Fibroblast of skin of back (primary cell): Measurements from ENCODE around the gene SHOC2.
"Not testable (repeated sequence)": the region's sequence is repeated elsewhere in the genome, so short reads cannot be mapped to it uniquely, and the experiment has no call there.

Experiments used
- DNase-seq: peaks from one replicate; pipeline ENCODE4 v3.0.0-alpha.2; 2013

Gene SHOC2

GRCh38 chr10:110901954-110902819 is 17.2 kb upstream of the SHOC2 start:
- peak; percentile 54 for DNase-seq

- DNase-seq, result peak; percentile 12
Measured at GRCh38 chr10:110903280-110904278, 15.8 kb upstream of the SHOC2 start.

- peak; percentile 26 for DNase-seq
Measured at GRCh38 chr10:110910138-110910537, 9.3 kb upstream of the SHOC2 start.

GRCh38 chr10:110912374-110912773 is 7.0 kb upstream of the SHOC2 start:
- peak; percentile 92 for DNase-seq

- DNase-seq, result peak; percentile 8
Measured at GRCh38 chr10:110914431-110914830, 5.0 kb upstream of the SHOC2 start.

GRCh38 chr10:110915035-110915434 is 4.4 kb upstream of the SHOC2 start:
- DNase-seq, result no peak

GRCh38 chr10:110915600-110915999 is 3.8 kb upstream of the SHOC2 start:
- DNase-seq, result not testable (repeated sequence)

GRCh38 chr10:110916554-110917346 is 2.7 kb upstream of the SHOC2 start:
- DNase-seq, result peak; percentile 94

- peak; percentile 97 for DNase-seq
Measured at GRCh38 chr10:110918269-110918642, 1.1 kb upstream of the SHOC2 start.

GRCh38 chr10:110918643-110919348 is 608 bp upstream of the SHOC2 start, which contains the start of gene BBIP1:
TSS of gene BBIP1 (minus strand) at chr10:110919180. CDS start at chr10:110918157, 1,023 bp downstream.
- DNase-seq, result peak; percentile 100

GRCh38 chr10:110919971-110920881 is 822 bp downstream of the SHOC2 start:
- DNase-seq, result peak; percentile 39

GRCh38 chr10:110923856-110924493 is 4.6 kb downstream of the SHOC2 start:
- DNase-seq, result no peak

- DNase-seq, result no peak
Measured at GRCh38 chr10:110927461-110927860, 8.1 kb downstream of the SHOC2 start.

- DNase-seq, result no peak
Measured at GRCh38 chr10:110931769-110932381, 12.5 kb downstream of the SHOC2 start.

GRCh38 chr10:110932505-110933180 is 13.2 kb downstream of the SHOC2 start:
- no peak for DNase-seq

GRCh38 chr10:110936757-110937156 is 17.4 kb downstream of the SHOC2 start:
- DNase-seq, result no peak

GRCh38 chr10:110939419-110939818 is 20.0 kb downstream of the SHOC2 start:
- DNase-seq, result no peak

- DNase-seq, result peak; percentile 57
Measured at GRCh38 chr10:110944792-110945396, 25.5 kb downstream of the SHOC2 start.
